Measurements from ENCODE around the gene SLC4A9.

The SLC4A9 gene

DNA sequence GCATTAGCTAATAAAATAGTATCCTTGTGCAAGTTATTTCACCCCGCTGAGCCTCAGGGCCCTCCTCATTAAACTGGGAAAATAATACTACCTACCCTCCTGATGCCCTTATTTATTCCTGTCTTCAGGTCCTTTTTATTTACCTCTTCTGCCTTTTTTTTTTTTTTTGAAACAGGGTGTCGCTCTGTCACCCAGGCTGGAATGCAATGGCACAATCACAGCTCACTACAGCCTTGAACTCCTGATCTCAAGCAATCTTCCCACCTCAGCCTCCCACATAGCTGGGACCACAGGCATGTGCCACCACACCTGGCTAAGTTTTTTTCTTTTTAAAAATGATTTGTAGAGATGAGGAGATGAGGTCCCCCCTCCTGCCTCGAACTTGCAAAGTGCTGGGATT is 34.5 kb upstream of the SLC4A9 start:
- Histone ChIP-seq H3K4me3 (ENCODE audit: low read length) (no peak overlapping the region), H2AFZ (ENCODE audit: low read depth, low read length) (no peak overlapping the region), H3K9me3 (ENCODE audit: low read length) (no peaks in the 10 kb centered on the region), H3K36me3 (ENCODE audit: insufficient read depth, low read length) (no peaks in the 10 kb centered on the region), H3K4me1 (ENCODE audit: insufficient read depth, low read length) (peaks cover 35% of the 10 kb centered on the region), H3K27me3 (ENCODE audit: insufficient read depth, low read length) (no peaks in the 10 kb centered on the region)

DNA sequence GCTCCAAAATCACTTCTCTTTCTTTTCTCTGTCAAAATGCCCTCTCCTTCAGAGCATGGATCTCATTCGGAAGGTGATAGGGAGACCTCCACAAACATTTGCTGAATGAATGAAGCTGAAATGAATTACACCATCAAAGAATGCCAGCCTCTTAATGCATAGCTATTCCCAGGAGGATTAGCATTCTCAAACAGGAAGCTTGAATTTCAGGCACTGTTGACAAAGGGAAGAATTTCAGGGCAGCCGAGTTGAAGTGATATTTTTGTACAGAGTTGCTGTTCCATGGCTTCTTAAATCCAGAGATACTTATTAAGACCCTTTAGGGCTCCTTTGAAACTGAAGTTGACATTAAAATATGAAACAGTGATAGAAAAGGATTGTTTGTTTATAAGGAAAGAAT is 32.4 kb upstream of the SLC4A9 start:
- Histone ChIP-seq H3K27me3 (ENCODE audit: insufficient read depth, low read length) (no peaks in the 10 kb centered on the region), H3K36me3 (ENCODE audit: insufficient read depth, low read length) (no peaks in the 10 kb centered on the region), H2AFZ (ENCODE audit: low read depth, low read length) (no peak overlapping the region), H3K4me3 (ENCODE audit: low read length) (no peak overlapping the region), H3K4me1 (ENCODE audit: insufficient read depth, low read length) (peaks cover 35% of the 10 kb centered on the region), H3K9me3 (ENCODE audit: low read length) (no peaks in the 10 kb centered on the region)

DNA sequence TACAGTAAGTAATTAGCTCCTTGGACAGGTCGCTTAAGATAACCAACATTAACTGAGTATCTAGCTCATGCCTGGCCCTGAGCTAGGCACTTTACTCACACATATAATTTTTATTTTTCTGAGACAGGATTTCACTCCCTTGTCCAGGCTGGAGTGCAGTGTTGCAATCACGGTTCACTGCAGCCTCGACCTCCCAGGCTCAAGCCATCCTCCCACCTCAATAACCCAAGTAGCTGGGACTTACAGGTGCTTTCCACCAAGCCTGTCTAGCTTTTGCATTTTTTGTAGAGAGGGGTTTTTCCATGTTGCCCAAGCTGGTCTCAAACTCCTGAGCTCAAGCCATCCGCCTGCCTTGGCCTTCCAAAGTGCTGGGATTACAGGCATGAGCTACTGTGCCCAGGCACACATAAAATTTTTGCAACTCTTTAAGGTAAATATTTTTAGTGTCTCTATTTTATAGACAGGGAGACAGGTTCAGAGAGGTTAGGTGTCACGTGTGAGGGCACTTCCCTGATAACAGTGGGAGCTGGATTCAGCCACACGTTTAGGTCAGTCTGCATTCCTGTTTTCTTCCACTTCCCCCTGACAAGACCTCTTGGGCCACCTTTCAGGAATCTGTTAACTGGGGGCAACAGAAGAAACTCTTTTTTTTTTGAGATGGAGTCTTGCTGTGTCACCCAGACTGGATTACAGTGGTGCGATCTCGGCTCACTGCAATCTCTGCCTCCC is 31.8 kb upstream of the SLC4A9 start:
- Histone ChIP-seq H3K36me3 (ENCODE audit: insufficient read depth, low read length) (no peaks in the 10 kb centered on the region), H3K9me3 (ENCODE audit: low read length) (no peaks in the 10 kb centered on the region), H3K27me3 (ENCODE audit: insufficient read depth, low read length) (no peaks in the 10 kb centered on the region), H3K4me3 (ENCODE audit: low read length) (no peak overlapping the region), H3K4me1 (ENCODE audit: insufficient read depth, low read length) (peaks cover 29% of the 10 kb centered on the region), H2AFZ (ENCODE audit: low read depth, low read length) (no peak overlapping the region)

DNA sequence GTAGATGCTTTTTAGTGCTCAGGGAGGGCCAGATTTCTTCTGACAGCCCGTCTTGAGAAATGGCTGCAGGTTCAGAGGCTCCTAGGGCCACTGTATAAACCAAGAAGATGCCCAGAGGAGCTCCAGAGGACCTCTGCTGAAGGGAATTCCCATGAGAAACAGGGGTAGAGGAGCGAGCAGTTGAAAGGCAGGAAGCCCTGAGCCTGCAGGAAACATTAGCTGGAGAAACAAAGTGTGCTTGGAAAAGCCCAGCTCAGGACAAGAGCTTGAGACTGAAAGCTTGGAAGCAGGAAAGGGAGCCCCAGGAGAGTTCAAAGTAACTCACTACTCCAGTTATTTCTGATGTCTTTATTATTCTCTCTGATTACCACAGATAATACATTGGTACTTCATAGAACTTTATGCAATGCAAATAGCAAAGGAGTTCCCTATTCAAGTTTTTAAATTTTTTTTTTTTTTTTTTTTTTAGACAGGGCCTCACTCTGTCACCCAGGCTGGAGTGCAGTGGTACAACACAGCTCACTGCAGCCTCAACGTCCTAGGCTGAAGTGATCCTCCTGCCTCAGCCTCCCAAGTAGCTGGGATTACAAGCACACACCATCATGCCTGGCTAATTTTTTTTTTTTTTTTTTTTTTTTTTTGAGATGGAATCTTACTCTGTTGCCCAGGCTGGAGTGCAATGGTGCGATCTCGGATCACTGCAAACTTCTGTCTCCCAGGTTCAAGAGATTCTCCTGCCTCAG is 30.1 kb upstream of the SLC4A9 start:
- Histone ChIP-seq H3K4me3 (ENCODE audit: low read length) (no peak overlapping the region), H2AFZ (ENCODE audit: low read depth, low read length) (no peak overlapping the region), H3K27me3 (ENCODE audit: insufficient read depth, low read length) (no peaks in the 10 kb centered on the region), H3K36me3 (ENCODE audit: insufficient read depth, low read length) (no peaks in the 10 kb centered on the region), H3K9me3 (ENCODE audit: low read length) (no peaks in the 10 kb centered on the region), H3K4me1 (ENCODE audit: insufficient read depth, low read length) (peaks cover 13% of the 10 kb centered on the region)

DNA sequence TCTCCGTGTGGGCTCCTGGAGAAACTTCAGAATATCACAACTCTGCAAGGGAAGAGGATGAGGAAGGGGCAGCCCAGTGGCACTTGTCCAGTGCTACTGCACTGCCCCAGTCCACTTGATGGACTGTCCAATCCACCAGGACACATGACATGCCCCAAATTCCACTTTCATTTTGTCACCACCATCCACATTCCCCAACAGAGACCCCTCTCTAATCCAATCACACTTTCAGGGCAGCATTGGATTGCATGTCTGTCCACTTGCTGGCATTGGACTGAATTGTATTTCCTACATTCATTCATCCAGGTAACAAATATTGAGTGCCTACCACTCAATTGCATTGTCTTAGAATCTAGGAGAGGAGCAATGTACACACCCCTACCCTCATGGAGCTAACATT is 28.4 kb upstream of the SLC4A9 start:
- no peaks in the 10 kb centered on the region for H3K36me3 ChIP-seq (ENCODE audit: insufficient read depth, low read length)
- peaks cover 12% of the 10 kb centered on the region for H3K4me1 ChIP-seq (ENCODE audit: insufficient read depth, low read length)
- no peaks in the 10 kb centered on the region for H3K27me3 ChIP-seq (ENCODE audit: insufficient read depth, low read length)
- H2AFZ ChIP-seq (ENCODE audit: low read depth, low read length), result no peak overlapping the region
- no peaks in the 10 kb centered on the region for H3K9me3 ChIP-seq (ENCODE audit: low read length)
- no peak overlapping the region for H3K4me3 ChIP-seq (ENCODE audit: low read length)

DNA sequence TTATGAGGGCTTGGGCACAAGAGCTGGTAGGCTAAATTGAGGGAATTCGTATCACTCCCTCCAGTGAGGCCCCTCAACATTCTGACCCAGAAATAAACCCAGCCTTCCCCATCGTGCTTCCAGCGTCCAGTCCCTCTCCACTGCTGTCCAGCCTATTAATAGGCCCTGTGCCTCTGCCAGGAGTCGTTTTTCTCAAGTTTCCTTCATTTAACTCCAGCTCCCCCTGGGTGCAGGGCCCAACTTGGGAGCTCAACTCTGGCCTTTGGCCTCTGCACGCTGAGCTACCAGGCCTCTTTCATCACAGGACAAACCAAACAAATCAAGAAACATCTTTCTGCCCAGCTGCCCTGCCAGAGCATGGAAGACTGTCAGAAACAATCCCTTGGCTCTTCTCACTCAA is 23.6 kb upstream of the SLC4A9 start:
- H3K27me3 ChIP-seq (ENCODE audit: insufficient read depth, low read length), result no peaks in the 10 kb centered on the region

DNA sequence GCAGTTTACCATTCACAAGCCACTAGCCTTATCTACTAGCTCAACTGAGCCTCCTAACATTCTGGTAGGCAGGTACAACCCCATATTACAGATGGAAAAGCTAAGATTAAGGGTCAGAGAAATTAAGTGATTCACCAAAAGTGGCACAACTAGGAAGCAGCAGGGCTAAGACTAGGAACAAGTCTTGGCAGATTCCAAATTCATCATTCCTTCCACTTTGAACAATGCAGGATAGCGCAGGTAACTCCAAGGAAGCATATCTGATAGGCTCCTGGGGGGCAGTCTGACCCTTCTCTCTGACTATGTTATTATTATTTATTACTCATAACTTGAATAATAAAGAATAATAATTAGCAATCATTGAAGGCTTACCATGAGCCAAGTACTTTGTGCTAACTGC is 22.1 kb upstream of the SLC4A9 start:
- H3K36me3 ChIP-seq (ENCODE audit: insufficient read depth, low read length), result no peaks in the 10 kb centered on the region
- H3K27me3 ChIP-seq (ENCODE audit: insufficient read depth, low read length), result no peaks in the 10 kb centered on the region
- no peak overlapping the region for H2AFZ ChIP-seq (ENCODE audit: low read depth, low read length)
- H3K4me3 ChIP-seq (ENCODE audit: low read length), result no peak overlapping the region
- no peaks in the 10 kb centered on the region for H3K9me3 ChIP-seq (ENCODE audit: low read length)
- H3K4me1 ChIP-seq (ENCODE audit: insufficient read depth, low read length), result no peaks in the 10 kb centered on the region

More for the DNA sequence above, 23.6 kb upstream of the SLC4A9 start:
- H3K4me3 ChIP-seq (ENCODE audit: low read length), result no peak overlapping the region
- no peak overlapping the region for H2AFZ ChIP-seq (ENCODE audit: low read depth, low read length)
- no peaks in the 10 kb centered on the region for H3K36me3 ChIP-seq (ENCODE audit: insufficient read depth, low read length)
- no peaks in the 10 kb centered on the region for H3K4me1 ChIP-seq (ENCODE audit: insufficient read depth, low read length)
- no peaks in the 10 kb centered on the region for H3K9me3 ChIP-seq (ENCODE audit: low read length)

DNA sequence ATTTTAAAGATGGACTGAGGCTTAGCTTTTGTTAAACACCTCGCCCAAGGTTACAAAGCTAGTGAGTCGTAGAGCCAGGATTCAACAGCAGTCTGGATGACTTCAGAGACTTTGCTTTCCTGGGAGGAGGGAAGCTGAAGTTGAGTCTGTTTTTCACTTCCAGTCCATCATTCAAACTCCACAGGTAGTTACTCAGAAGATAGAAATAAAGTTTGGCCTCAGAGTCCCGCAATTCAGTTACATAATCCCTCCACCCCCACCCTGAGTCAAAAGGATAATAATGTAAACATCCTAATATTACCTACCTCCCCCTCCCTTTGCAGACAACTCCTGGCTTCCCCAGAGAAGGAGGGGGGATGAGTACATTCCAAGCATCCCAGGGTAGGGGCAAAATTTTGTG is 21.7 kb upstream of the SLC4A9 start:
- H2AFZ ChIP-seq (ENCODE audit: low read depth, low read length), result no peak overlapping the region
- H3K4me3 ChIP-seq (ENCODE audit: low read length), result no peak overlapping the region
- no peaks in the 10 kb centered on the region for H3K36me3 ChIP-seq (ENCODE audit: insufficient read depth, low read length)
- H3K4me1 ChIP-seq (ENCODE audit: insufficient read depth, low read length), result no peaks in the 10 kb centered on the region
- no peaks in the 10 kb centered on the region for H3K27me3 ChIP-seq (ENCODE audit: insufficient read depth, low read length)
- H3K9me3 ChIP-seq (ENCODE audit: low read length), result no peaks in the 10 kb centered on the region

DNA sequence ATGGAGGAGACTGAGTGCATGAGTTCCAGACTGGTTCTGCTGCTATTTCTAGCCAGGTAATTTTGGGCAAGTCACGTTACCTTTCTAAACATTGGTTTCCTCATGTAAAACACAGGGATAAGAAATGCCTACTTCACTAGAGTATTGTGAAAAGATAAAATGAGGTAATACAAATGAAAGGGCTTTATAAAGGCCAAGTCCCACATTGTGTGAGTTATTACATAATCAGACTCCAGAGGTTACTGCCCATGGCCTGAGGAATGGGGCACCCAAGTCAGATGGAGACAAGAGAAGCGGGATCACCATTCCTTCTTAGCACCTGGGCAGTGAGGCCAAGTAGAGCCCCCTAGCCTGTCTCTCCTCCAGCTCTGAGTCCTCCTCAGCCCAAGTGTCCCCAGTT is 21.1 kb upstream of the SLC4A9 start:
- Histone ChIP-seq H3K4me1 (ENCODE audit: insufficient read depth, low read length) (no peaks in the 10 kb centered on the region), H2AFZ (ENCODE audit: low read depth, low read length) (no peak overlapping the region), H3K27me3 (ENCODE audit: insufficient read depth, low read length) (no peaks in the 10 kb centered on the region), H3K36me3 (ENCODE audit: insufficient read depth, low read length) (no peaks in the 10 kb centered on the region), H3K4me3 (ENCODE audit: low read length) (no peak overlapping the region), H3K9me3 (ENCODE audit: low read length) (no peaks in the 10 kb centered on the region)

DNA sequence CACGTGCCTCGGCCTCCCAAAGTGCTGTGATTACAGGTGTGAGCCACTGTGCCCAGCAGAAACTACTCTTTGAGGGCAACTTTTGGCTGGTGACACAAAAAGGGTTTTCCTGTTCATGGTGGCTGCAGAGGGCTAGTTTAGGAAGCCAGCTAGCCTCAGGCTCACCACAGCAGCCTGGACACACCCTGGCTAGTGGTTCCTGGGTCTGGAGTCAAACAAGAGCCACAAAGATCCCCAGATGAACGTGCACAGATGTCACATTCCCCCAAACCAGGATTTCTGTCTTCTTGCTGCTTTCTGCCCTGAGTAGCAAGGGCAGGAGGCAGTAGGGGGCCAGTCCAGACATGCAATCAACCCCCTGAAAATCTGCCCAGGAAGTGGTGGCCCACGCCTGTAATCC is 20.4 kb upstream of the SLC4A9 start:
- Histone ChIP-seq H3K4me3 (ENCODE audit: low read length) (no peak overlapping the region), H3K36me3 (ENCODE audit: insufficient read depth, low read length) (no peaks in the 10 kb centered on the region), H3K4me1 (ENCODE audit: insufficient read depth, low read length) (no peaks in the 10 kb centered on the region), H3K9me3 (ENCODE audit: low read length) (no peaks in the 10 kb centered on the region), H2AFZ (ENCODE audit: low read depth, low read length) (no peak overlapping the region), H3K27me3 (ENCODE audit: insufficient read depth, low read length) (no peaks in the 10 kb centered on the region)

DNA sequence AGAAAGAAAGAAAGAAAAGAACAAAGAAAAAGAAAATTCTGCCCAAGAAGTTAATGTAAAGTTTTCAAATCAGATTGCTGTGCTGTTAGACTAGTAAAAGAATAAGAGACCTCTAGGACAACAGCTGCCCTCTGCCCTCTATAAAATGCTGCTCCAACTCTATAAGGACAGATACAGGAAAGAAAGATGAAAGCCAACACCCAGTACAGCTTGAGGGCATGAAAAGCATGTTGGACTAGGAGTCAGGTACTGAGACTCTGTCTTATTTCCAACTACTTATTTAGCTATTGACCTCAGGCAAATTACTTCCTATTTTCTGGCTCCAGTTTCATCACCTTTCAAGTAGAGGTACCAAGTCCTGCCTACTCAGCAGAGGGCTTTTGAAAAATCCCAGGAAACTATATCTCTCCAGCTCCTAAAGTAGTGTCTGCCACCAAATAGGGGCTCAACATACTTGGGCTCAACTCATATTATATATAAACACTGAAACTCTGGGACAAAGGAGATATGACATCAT is 19.3 kb upstream of the SLC4A9 start:
- peaks cover 5% of the 10 kb centered on the region for H3K4me1 ChIP-seq (ENCODE audit: insufficient read depth, low read length)
- no peak overlapping the region for H3K4me3 ChIP-seq (ENCODE audit: low read length)
- H2AFZ ChIP-seq (ENCODE audit: low read depth, low read length), result no peak overlapping the region
- H3K27me3 ChIP-seq (ENCODE audit: insufficient read depth, low read length), result no peaks in the 10 kb centered on the region
- no peaks in the 10 kb centered on the region for H3K9me3 ChIP-seq (ENCODE audit: low read length)
- H3K36me3 ChIP-seq (ENCODE audit: insufficient read depth, low read length), result no peaks in the 10 kb centered on the region

DNA sequence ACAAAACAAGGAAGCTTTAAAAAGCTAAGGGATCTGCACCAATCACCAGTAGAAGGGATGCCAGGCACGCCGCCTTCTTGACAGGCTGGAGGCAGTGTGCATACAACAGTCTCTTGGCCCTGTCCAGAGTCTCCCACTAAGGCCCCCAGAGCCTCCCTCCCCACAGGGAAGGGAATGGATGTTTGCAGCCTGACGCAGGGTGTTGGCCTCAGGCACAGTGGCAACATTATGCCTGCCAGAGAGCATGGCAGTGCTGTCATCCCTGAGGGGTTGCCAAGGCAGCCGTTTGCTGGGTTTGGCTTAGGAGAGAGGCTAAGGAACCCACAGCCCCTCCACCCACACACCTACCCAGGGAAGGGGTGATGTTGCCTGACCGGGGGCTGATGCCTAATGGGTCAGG is 18.4 kb upstream of the SLC4A9 start:
- Histone ChIP-seq H3K4me3 (ENCODE audit: low read length) (no peak overlapping the region), H3K4me1 (ENCODE audit: insufficient read depth, low read length) (peaks cover 6% of the 10 kb centered on the region), H3K36me3 (ENCODE audit: insufficient read depth, low read length) (no peaks in the 10 kb centered on the region), H3K9me3 (ENCODE audit: low read length) (no peaks in the 10 kb centered on the region), H2AFZ (ENCODE audit: low read depth, low read length) (no peak overlapping the region), H3K27me3 (ENCODE audit: insufficient read depth, low read length) (no peaks in the 10 kb centered on the region)

DNA sequence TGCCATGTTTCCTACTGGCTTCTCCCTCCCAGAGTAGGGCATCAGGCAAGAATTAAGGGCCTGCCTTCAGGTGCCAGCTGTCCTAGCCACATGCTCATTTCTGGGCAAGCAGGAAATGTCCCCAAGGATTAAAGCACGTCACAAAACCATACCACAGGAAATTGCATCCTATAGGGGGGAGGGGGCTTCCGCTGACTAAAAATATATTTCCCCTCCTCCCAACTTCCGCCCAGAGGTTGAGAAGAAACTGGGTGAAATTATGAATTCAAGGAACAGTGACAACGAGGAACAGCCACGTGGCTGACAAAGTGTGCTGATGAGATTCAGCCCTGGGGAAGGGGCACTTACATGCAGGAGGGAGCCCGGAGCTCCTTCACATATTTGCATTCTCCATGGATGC is 17.7 kb upstream of the SLC4A9 start:
- H3K9me3 ChIP-seq (ENCODE audit: low read length), result no peaks in the 10 kb centered on the region
- peaks cover 6% of the 10 kb centered on the region for H3K4me1 ChIP-seq (ENCODE audit: insufficient read depth, low read length)
- H3K27me3 ChIP-seq (ENCODE audit: insufficient read depth, low read length), result no peaks in the 10 kb centered on the region
- H2AFZ ChIP-seq (ENCODE audit: low read depth, low read length), result no peak overlapping the region
- H3K36me3 ChIP-seq (ENCODE audit: insufficient read depth, low read length), result no peaks in the 10 kb centered on the region
- no peak overlapping the region for H3K4me3 ChIP-seq (ENCODE audit: low read length)
